GM12865 (cell line): Measurements from ENCODE around the gene GDPD4.
A peak's percentile ranks its signal among the peaks of the same experiment; 100 is the strongest.

Source experiments
- DNase-seq: peaks from one replicate; pipeline ENCODE4 v3.0.0; 2010; ENCODE audit warnings: low read depth
- H3K4me3 ChIP-seq: 2 replicates; pipeline ENCODE4 v1.5.1; 2011; ENCODE audit warnings: mild to moderate bottlenecking, low read depth, low read length, control low read depth
- CTCF ChIP-seq: IDR thresholded peaks from 2 replicates; pipeline ENCODE4 v1.5.1; 2011; ENCODE audit warnings: low read length, control low read depth, low read depth, inconsistent platforms; ENCODE audit not compliant: insufficient read depth; ENCODE audit errors: missing control alignments

Gene GDPD4

GRCh38 chr11:77175869-77176539, 125.5 kb downstream of the GDPD4 start:
- peak; percentile 10 for DNase-seq
- TF ChIP-seq CTCF = no peak
- H3K4me3 ChIP-seq = no peak overlapping the region

GRCh38 chr11:77175021-77175842, 126.3 kb downstream of the GDPD4 start:
- no peak for DNase-seq
- no peak for TF ChIP-seq CTCF
- H3K4me3 ChIP-seq = no peak overlapping the region

GRCh38 chr11:77174559-77174958, 126.9 kb downstream of the GDPD4 start:
- DNase-seq = no peak
- H3K4me3 ChIP-seq = no peak overlapping the region
- TF ChIP-seq CTCF = no peak

- no peak for TF ChIP-seq CTCF
- DNase-seq = no peak
These were observed 128.0 kb downstream of the GDPD4 start for GRCh38 chr11:77173494-77173893.

GRCh38 chr11:77172666-77172982, 128.9 kb downstream of the GDPD4 start:
- no peak overlapping the region for H3K4me3 ChIP-seq
- DNase-seq = no peak
- no peak for TF ChIP-seq CTCF

More at GRCh38 chr11:77173494-77173893, 128.0 kb downstream of the GDPD4 start:
- no peak overlapping the region for H3K4me3 ChIP-seq

GRCh38 chr11:77171885-77172665, 129.4 kb downstream of the GDPD4 start:
- DNase-seq = no peak
- no peak overlapping the region for H3K4me3 ChIP-seq
- no peak for TF ChIP-seq CTCF
